Measurements from ENCODE around the gene AQP11. TPM values are rescaled to one million over a fixed set of nuclear protein-coding genes. Genes with fewer than 3 reads are reported as not detected.

AQP11 gene
- total and polyA plus RNA-seq, 8 donors = 0.38 to 16.1 (median 0.91) TPM; not detected in 2

- no peak for DNase-seq
- peaks cover 0 to 12% (median 2%) of the 10 kb centered on the region in 4 donors for H3K4me1 ChIP-seq
- no peak for TF ChIP-seq POLR2AphosphoS5 (IDR thresholded peaks at IDR 0.05)
- no peak for TF ChIP-seq POLR2A (IDR thresholded peaks at IDR 0.05)
- no peak for TF ChIP-seq EP300 (IDR thresholded peaks at IDR 0.05)
- no peak for TF ChIP-seq CTCF (IDR thresholded peaks at IDR 0.05)
- no peaks in the 10 kb centered on the region for H3K36me3 ChIP-seq
- no peak overlapping the region for H3K4me3 ChIP-seq
- H3K9me3 ChIP-seq = no peaks in the 10 kb centered on the region
- H3K27me3 ChIP-seq = no peaks in the 10 kb centered on the region
- H3K27ac ChIP-seq = no peak overlapping the region
- intact Hi-C loops (cut with DNase I; ENCODE audit: low total_unique reads) = no loop called here
- 62 to 70% (median 65%) methylated on average over 3 of the region's 3 CpGs for WGBS, 5 donors
Measured at GRCh38 chr11:77647654-77648305, 58.0 kb downstream of the AQP11 start.

GRCh38 chr11:77650123-77650522 lies 60.4 kb downstream of the AQP11 start:
- Histone ChIP-seq H3K27ac (no peak overlapping the region), H3K4me3 (no peak overlapping the region), H3K36me3 (no peaks in the 10 kb centered on the region), H3K9me3 (no peaks in the 10 kb centered on the region), H3K4me1 (no peaks in the 10 kb centered on the region), H3K27me3 (no peaks in the 10 kb centered on the region)
- intact Hi-C loops (cut with DNase I; ENCODE audit: low total_unique reads) = no loop called here
- no peak for DNase-seq
- TF ChIP-seq POLR2AphosphoS5 (IDR thresholded peaks at IDR 0.05) (no peak), POLR2A (IDR thresholded peaks at IDR 0.05) (no peak), CTCF (IDR thresholded peaks at IDR 0.05) (no peak), EP300 (IDR thresholded peaks at IDR 0.05) (no peak)
- WGBS, 5 donors = 65 to 78% (median 71%) methylated on average over 3 of the region's 3 CpGs

- no peaks in the 10 kb centered on the region for H3K4me1 ChIP-seq
- DNase-seq = no peak
- H3K27me3 ChIP-seq = no peaks in the 10 kb centered on the region
- no peak overlapping the region for H3K4me3 ChIP-seq
- no peak for TF ChIP-seq POLR2A (IDR thresholded peaks at IDR 0.05)
- no peak for TF ChIP-seq CTCF (IDR thresholded peaks at IDR 0.05)
- TF ChIP-seq EP300 (IDR thresholded peaks at IDR 0.05) = no peak
- no peak for TF ChIP-seq POLR2AphosphoS5 (IDR thresholded peaks at IDR 0.05)
- no peaks in the 10 kb centered on the region for H3K36me3 ChIP-seq
- no peak overlapping the region for H3K27ac ChIP-seq
- intact Hi-C loops (cut with DNase I; ENCODE audit: low total_unique reads) = no loop called here
- 77 to 89% (median 88%) methylated on average over 4 of the region's 4 CpGs for WGBS, 5 donors
- H3K9me3 ChIP-seq = no peaks in the 10 kb centered on the region
Measured at GRCh38 chr11:77654770-77655434, 65.1 kb downstream of the AQP11 start.

GRCh38 chr11:77656362-77656761 lies 66.6 kb downstream of the AQP11 start:
- Histone ChIP-seq H3K4me3 (no peak overlapping the region), H3K4me1 (no peaks in the 10 kb centered on the region), H3K36me3 (no peaks in the 10 kb centered on the region), H3K27me3 (no peaks in the 10 kb centered on the region), H3K9me3 (no peaks in the 10 kb centered on the region), H3K27ac (no peak overlapping the region)
- TF ChIP-seq CTCF (IDR thresholded peaks at IDR 0.05) (no peak), EP300 (IDR thresholded peaks at IDR 0.05) (no peak), POLR2A (IDR thresholded peaks at IDR 0.05) (no peak), POLR2AphosphoS5 (IDR thresholded peaks at IDR 0.05) (no peak)
- 83 to 92% (median 86%) methylated on average over 7 of the region's 7 CpGs for WGBS, 5 donors
- intact Hi-C loops (cut with DNase I; ENCODE audit: low total_unique reads) = no loop called here
- DNase-seq = no peak

Measured in stomach (tissue), 9 donors.